HUDEP-2 (cell line): Measurements from ENCODE around the gene KIAA1755.

ENCODE experiments used
- DNase-seq, 76 experiments: peaks; one replicate each; lab custom pipeline; 2025; ENCODE audit not compliant: unreplicated experiment in 76 of 76; lab: John Stamatoyannopoulos, UW

Gene KIAA1755

GRCh38 chr20:38209054-38209675 lies 51.4 kb downstream of the KIAA1755 start:
- DNase-seq = no peak

DNA sequence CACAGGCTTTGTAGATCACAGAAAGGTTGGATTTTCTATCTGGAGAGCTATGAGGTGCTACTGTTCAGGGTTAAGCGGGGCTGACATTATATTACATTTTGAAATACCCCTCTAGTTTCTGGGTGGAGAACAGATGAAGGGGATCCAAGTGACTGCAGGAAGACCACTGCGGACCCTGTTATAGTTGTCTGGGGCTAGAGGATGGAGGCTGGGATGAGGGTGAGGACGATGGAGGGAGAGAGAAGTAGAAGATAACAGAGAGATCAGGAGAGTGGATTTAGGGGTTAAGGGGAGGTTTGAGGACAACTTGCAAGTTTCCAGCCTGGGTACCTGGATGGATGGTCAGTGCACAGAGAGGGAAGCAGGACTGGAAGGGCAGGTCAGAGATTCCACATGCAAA lies 52.0 kb downstream of the KIAA1755 start:
- DNase-seq = no peak

- no peak for DNase-seq
These were observed 52.4 kb downstream of the KIAA1755 start for GRCh38 chr20:38208088-38208487.

DNA sequence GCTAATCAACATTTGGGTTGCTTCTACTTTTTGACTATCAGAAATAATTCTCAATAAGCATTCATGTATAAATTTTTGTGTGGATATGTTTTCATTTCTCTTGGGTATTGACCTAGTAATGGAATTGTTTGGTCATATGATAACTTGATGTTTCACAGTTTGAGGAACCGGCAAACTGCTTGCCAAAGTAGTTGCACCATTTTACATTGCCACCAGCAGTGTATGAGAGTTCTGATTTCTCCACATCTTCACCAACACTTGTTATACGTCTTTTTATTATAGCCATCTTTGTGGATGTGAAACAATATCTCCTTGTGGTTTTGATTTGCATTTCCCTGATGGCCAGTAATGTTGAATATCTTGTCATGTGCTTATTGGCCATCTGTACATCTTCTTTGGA lies 52.9 kb downstream of the KIAA1755 start:
- DNase-seq = no peak

- DNase-seq = no peak
These were observed 55.5 kb downstream of the KIAA1755 start for GRCh38 chr20:38205001-38205400.

DNA sequence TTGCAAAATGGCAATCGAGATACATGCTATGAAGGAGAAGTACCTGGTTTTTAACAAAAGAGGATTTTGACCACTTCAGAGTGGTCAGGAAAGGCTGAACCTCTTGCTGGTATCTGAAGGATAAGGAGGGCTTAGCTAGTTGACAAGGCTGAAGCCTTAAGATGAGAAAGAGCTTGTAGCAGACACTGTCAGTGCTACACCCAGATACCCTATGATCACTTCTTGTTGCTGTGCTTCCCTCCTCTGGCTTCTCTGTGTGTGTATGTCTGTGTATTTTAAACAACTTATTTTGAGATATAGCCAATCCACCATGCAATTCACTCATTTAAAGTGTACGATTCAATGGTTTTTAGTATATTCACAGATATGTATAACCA lies 56.6 kb downstream of the KIAA1755 start:
- no peak for DNase-seq

GRCh38 chr20:38203337-38203980 lies 57.1 kb downstream of the KIAA1755 start:
- no peak for DNase-seq

DNA sequence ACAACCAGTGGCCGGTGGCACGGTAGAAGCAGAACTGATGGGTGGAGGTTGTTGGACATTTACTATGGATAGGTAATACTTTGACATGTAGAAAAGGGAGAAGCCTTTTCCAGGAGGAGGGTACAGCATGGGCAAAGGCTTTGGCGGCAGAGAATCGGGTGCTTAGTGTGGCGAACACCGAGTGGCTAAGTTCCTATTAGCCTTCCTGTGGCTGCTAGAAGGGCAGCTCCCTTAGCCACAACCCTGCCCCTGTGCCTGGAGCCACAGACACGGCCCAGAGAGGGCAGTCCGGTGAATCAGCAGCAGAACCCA lies 57.6 kb downstream of the KIAA1755 start:
- DNase-seq = no peak

GRCh38 chr20:38202153-38202981 lies 58.2 kb downstream of the KIAA1755 start:
- no peak for DNase-seq

DNA sequence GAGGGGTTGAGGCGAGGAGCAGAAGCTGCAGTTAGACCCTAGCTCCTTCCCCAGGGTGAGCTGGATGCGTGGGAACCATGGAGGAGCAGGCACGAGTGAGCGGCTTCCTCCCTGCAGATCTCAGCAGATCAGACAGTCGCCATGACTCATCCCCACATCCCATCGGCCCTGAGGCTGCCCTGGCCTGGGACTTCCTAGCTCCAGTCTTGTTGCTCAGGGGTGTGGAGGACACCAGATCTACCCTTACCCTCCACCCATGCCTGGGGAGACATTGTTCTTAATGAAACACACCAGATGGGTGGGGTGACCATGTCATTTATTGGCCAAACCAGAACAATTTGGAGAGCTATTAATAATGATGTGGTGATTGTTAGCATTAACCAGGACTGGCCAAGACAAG lies 59.2 kb downstream of the KIAA1755 start:
- DNase-seq = no peak

DNA sequence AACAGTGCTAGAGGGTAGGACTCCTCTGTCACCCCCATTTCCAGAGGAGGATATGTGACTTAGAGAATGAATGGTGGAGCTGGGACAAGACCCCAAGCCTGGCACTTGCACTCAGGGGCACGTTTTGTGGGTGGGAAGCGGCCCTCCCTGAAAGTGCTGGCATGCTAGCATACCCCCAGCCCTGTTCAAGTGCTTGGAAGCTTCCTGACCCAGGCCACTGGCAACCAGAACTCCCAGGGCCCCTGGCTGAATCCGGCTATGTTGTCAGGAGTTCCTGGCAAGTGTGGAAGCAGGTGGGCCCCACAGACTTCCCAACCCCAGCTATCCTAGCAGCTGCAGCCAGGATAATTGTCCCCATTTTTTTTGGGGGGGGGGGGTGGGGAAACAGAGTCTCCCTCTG lies 59.9 kb downstream of the KIAA1755 start:
- DNase-seq = no peak

- DNase-seq = no peak
These were observed 60.8 kb downstream of the KIAA1755 start for GRCh38 chr20:38199501-38200390.

GRCh38 chr20:38198238-38198861 lies 62.2 kb downstream of the KIAA1755 start:
- DNase-seq = no peak

DNA sequence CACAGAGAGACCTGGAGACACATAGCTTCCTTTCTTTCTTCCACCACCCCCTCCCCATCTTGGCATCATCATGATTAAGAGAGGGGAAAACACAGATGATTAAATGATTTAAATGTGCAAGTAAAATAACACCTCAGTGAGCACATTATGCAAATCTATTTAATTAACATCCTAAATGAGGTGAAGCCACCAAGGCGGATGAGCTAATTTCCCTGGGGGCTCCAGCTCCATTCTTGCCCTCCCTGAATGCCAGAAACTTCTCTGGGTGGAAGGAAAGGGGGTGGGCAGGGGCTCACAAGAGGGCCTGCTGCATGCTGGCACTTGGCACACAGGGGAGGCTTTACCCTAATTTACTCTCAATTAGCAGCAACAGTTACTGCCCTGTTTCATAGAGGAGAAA lies 62.9 kb downstream of the KIAA1755 start:
- no peak for DNase-seq

DNA sequence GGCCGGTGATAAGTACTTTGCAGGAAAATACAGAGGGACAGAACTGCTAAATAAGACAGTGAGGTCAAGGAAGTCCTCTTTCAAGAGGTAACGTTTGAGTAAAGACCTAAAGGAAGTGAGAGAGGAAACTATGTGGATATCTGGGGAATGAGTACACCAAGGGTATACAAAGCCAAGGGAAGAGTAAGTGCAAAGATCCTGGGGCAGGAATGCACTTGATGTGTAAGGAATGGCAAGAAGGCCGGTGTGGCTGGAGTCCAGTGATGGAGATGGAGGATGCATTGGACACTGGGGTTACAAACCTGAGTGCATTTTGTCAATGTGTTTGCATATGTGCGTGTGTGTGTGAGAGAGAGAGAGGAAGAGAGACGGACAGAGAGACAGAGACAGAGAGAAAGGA lies 63.3 kb downstream of the KIAA1755 start:
- no peak for DNase-seq

- no peak for DNase-seq
These were observed 63.9 kb downstream of the KIAA1755 start for GRCh38 chr20:38196592-38196991.

- DNase-seq = no peak
These were observed 64.5 kb downstream of the KIAA1755 start for GRCh38 chr20:38196076-38196475.

- DNase-seq = no peak
These were observed 65.0 kb downstream of the KIAA1755 start for GRCh38 chr20:38195521-38195920.

DNA sequence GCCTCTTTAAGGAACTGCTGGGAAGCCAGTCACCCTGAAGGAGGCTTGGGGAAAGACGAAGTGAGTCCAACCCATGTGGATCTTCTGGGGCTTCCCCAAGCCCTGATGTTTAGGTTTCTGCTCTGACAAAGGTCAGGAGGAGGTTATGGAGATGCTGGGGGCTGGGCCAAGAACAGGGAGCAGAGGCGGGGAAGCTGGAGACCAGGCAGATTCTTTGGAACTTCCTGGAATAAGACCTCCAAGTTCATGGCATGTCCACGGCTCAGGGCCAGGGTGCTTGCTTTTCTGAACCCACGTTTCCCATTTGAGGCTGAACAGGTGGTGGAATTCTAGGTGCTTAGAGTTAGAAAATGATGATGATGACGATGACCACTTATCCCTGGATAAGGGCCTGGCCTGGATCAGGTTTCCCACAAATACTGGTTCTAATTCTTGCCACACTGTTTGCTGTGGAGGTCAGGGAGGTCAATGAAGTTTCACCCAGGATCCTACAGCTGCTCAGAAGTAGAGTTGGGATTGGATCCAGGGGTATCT lies 65.5 kb downstream of the KIAA1755 start:
- DNase-seq = no peak

DNA sequence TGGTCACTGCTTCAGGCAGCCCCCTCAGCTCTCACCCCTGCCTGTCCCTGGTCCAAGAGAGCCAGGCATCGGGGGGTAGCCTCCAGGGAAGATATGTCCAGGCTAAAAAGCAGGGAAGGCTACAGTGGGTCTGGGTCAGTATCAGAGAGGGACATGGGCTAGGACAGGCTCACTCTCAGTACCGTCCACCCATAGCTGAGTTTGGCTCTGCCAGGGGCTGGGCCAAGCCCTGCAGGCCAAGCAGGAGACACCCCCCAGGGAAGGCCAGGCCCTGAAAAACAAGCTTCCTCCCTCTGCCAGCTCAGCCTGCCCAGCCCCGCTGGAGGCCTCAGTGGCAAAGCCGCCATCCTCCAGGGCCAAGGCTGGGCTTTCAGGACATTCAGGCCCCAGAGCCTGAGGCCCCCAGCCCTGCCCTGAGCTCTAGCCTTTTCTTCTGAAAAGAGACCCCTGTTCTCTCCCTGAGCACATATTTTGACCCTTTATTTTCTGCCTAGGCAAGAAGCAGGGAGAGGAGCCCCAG lies 66.9 kb downstream of the KIAA1755 start:
- DNase-seq = no peak
